Measurements from ENCODE around the gene ZNF473. TPM values are rescaled to one million over a fixed set of nuclear protein-coding genes. Genes with fewer than 3 reads are reported as not detected.
"Not testable (repeated sequence)": the region's sequence is repeated elsewhere in the genome, so short reads cannot be mapped to it uniquely, and the experiment has no call there.

Gene ZNF473
- total and polyA plus RNA-seq, 2 donors (not counting 1 experiment from before 2014, with no cell fraction given), result 5.0 to 6.4 TPM

- H3K27ac ChIP-seq (ENCODE audit: insufficient read depth, low read length); H3K79me2 ChIP-seq (ENCODE audit: control insufficient read depth, insufficient read depth, low read length); H4K20me1 ChIP-seq (ENCODE audit: control insufficient read depth, extremely low read depth, insufficient read depth, low read length); H3K9me3 ChIP-seq (ENCODE audit: control insufficient read depth, insufficient read depth, low read depth, low read length); H3K4me3 ChIP-seq (replicated peaks in 1 of 4; ENCODE audit: control extremely low read depth in 1 of 4, insufficient read depth in 1 of 4, low read depth in 3 of 4, low read length in 4 of 4); H3K27me3 ChIP-seq (ENCODE audit: control insufficient read depth, insufficient read depth, low read length); H3K4me1 ChIP-seq (ENCODE audit: control insufficient read depth, extremely low read depth, insufficient read depth, low read length); H2AFZ ChIP-seq (ENCODE audit: low read length); H3K4me2 ChIP-seq (ENCODE audit: extremely low read depth, insufficient read depth, low read length); DNase-seq (ENCODE audit: low read depth in 2 of 2); H3K36me3 ChIP-seq (ENCODE audit: control insufficient read depth, insufficient read depth, low read length); H3K9ac ChIP-seq (ENCODE audit: insufficient read depth, low read length): not testable (repeated sequence)
These were observed 58.6 kb downstream of the ZNF473 start for GRCh38 chr19:50084440-50084839.

- not testable (repeated sequence) for H4K20me1 ChIP-seq (ENCODE audit: control insufficient read depth, extremely low read depth, insufficient read depth, low read length); H2AFZ ChIP-seq (ENCODE audit: low read length); DNase-seq (ENCODE audit: low read depth in 2 of 2); H3K4me1 ChIP-seq (ENCODE audit: control insufficient read depth, extremely low read depth, insufficient read depth, low read length); H3K27me3 ChIP-seq (ENCODE audit: control insufficient read depth, insufficient read depth, low read length); H3K27ac ChIP-seq (ENCODE audit: insufficient read depth, low read length); H3K4me3 ChIP-seq (replicated peaks in 1 of 4; ENCODE audit: control extremely low read depth in 1 of 4, insufficient read depth in 1 of 4, low read depth in 3 of 4, low read length in 4 of 4); H3K9me3 ChIP-seq (ENCODE audit: control insufficient read depth, insufficient read depth, low read depth, low read length); H3K9ac ChIP-seq (ENCODE audit: insufficient read depth, low read length); H3K36me3 ChIP-seq (ENCODE audit: control insufficient read depth, insufficient read depth, low read length); H3K79me2 ChIP-seq (ENCODE audit: control insufficient read depth, insufficient read depth, low read length); H3K4me2 ChIP-seq (ENCODE audit: extremely low read depth, insufficient read depth, low read length)
These were observed 61.3 kb downstream of the ZNF473 start for GRCh38 chr19:50087153-50087552.

GRCh38 chr19:50090706-50091105, 64.9 kb downstream of the ZNF473 start:
- H4K20me1 ChIP-seq (ENCODE audit: control insufficient read depth, extremely low read depth, insufficient read depth, low read length); H3K79me2 ChIP-seq (ENCODE audit: control insufficient read depth, insufficient read depth, low read length); H3K27me3 ChIP-seq (ENCODE audit: control insufficient read depth, insufficient read depth, low read length); H3K9me3 ChIP-seq (ENCODE audit: control insufficient read depth, insufficient read depth, low read depth, low read length); DNase-seq (ENCODE audit: low read depth in 2 of 2); H3K9ac ChIP-seq (ENCODE audit: insufficient read depth, low read length); H3K27ac ChIP-seq (ENCODE audit: insufficient read depth, low read length); H3K36me3 ChIP-seq (ENCODE audit: control insufficient read depth, insufficient read depth, low read length); H3K4me2 ChIP-seq (ENCODE audit: extremely low read depth, insufficient read depth, low read length); H2AFZ ChIP-seq (ENCODE audit: low read length); H3K4me1 ChIP-seq (ENCODE audit: control insufficient read depth, extremely low read depth, insufficient read depth, low read length); H3K4me3 ChIP-seq (replicated peaks in 1 of 4; ENCODE audit: control extremely low read depth in 1 of 4, insufficient read depth in 1 of 4, low read depth in 3 of 4, low read length in 4 of 4): not testable (repeated sequence)

- H3K4me2 ChIP-seq (ENCODE audit: extremely low read depth, insufficient read depth, low read length); H3K79me2 ChIP-seq (ENCODE audit: control insufficient read depth, insufficient read depth, low read length); H3K4me3 ChIP-seq (replicated peaks in 1 of 4; ENCODE audit: control extremely low read depth in 1 of 4, insufficient read depth in 1 of 4, low read depth in 3 of 4, low read length in 4 of 4); H3K4me1 ChIP-seq (ENCODE audit: control insufficient read depth, extremely low read depth, insufficient read depth, low read length); H3K9ac ChIP-seq (ENCODE audit: insufficient read depth, low read length); H3K9me3 ChIP-seq (ENCODE audit: control insufficient read depth, insufficient read depth, low read depth, low read length); H3K27ac ChIP-seq (ENCODE audit: insufficient read depth, low read length); H2AFZ ChIP-seq (ENCODE audit: low read length); H3K27me3 ChIP-seq (ENCODE audit: control insufficient read depth, insufficient read depth, low read length); H4K20me1 ChIP-seq (ENCODE audit: control insufficient read depth, extremely low read depth, insufficient read depth, low read length); H3K36me3 ChIP-seq (ENCODE audit: control insufficient read depth, insufficient read depth, low read length); DNase-seq (ENCODE audit: low read depth in 2 of 2): not testable (repeated sequence)
These were observed 66.0 kb downstream of the ZNF473 start for GRCh38 chr19:50091786-50092185.

- H3K27me3 ChIP-seq (ENCODE audit: control insufficient read depth, insufficient read depth, low read length); H3K9me3 ChIP-seq (ENCODE audit: control insufficient read depth, insufficient read depth, low read depth, low read length); H3K36me3 ChIP-seq (ENCODE audit: control insufficient read depth, insufficient read depth, low read length); H4K20me1 ChIP-seq (ENCODE audit: control insufficient read depth, extremely low read depth, insufficient read depth, low read length); H3K4me1 ChIP-seq (ENCODE audit: control insufficient read depth, extremely low read depth, insufficient read depth, low read length); H3K4me3 ChIP-seq (replicated peaks in 1 of 4; ENCODE audit: control extremely low read depth in 1 of 4, insufficient read depth in 1 of 4, low read depth in 3 of 4, low read length in 4 of 4); H2AFZ ChIP-seq (ENCODE audit: low read length); H3K4me2 ChIP-seq (ENCODE audit: extremely low read depth, insufficient read depth, low read length); H3K27ac ChIP-seq (ENCODE audit: insufficient read depth, low read length); H3K79me2 ChIP-seq (ENCODE audit: control insufficient read depth, insufficient read depth, low read length); H3K9ac ChIP-seq (ENCODE audit: insufficient read depth, low read length); DNase-seq (ENCODE audit: low read depth in 2 of 2): not testable (repeated sequence)
These were observed 66.8 kb downstream of the ZNF473 start for GRCh38 chr19:50092597-50092996.

GRCh38 chr19:50097884-50098283, 72.1 kb downstream of the ZNF473 start:
- H3K27ac ChIP-seq (ENCODE audit: insufficient read depth, low read length); H4K20me1 ChIP-seq (ENCODE audit: control insufficient read depth, extremely low read depth, insufficient read depth, low read length); DNase-seq (ENCODE audit: low read depth in 2 of 2); H3K79me2 ChIP-seq (ENCODE audit: control insufficient read depth, insufficient read depth, low read length); H3K9me3 ChIP-seq (ENCODE audit: control insufficient read depth, insufficient read depth, low read depth, low read length); H3K4me2 ChIP-seq (ENCODE audit: extremely low read depth, insufficient read depth, low read length); H3K27me3 ChIP-seq (ENCODE audit: control insufficient read depth, insufficient read depth, low read length); H2AFZ ChIP-seq (ENCODE audit: low read length); H3K4me1 ChIP-seq (ENCODE audit: control insufficient read depth, extremely low read depth, insufficient read depth, low read length); H3K4me3 ChIP-seq (replicated peaks in 1 of 4; ENCODE audit: control extremely low read depth in 1 of 4, insufficient read depth in 1 of 4, low read depth in 3 of 4, low read length in 4 of 4); H3K36me3 ChIP-seq (ENCODE audit: control insufficient read depth, insufficient read depth, low read length); H3K9ac ChIP-seq (ENCODE audit: insufficient read depth, low read length): not testable (repeated sequence)

- H3K4me2 ChIP-seq (ENCODE audit: extremely low read depth, insufficient read depth, low read length); H3K27me3 ChIP-seq (ENCODE audit: control insufficient read depth, insufficient read depth, low read length); H3K4me3 ChIP-seq (replicated peaks in 1 of 4; ENCODE audit: control extremely low read depth in 1 of 4, insufficient read depth in 1 of 4, low read depth in 3 of 4, low read length in 4 of 4); H3K79me2 ChIP-seq (ENCODE audit: control insufficient read depth, insufficient read depth, low read length); H3K36me3 ChIP-seq (ENCODE audit: control insufficient read depth, insufficient read depth, low read length); DNase-seq (ENCODE audit: low read depth in 2 of 2); H2AFZ ChIP-seq (ENCODE audit: low read length); H4K20me1 ChIP-seq (ENCODE audit: control insufficient read depth, extremely low read depth, insufficient read depth, low read length); H3K9ac ChIP-seq (ENCODE audit: insufficient read depth, low read length); H3K9me3 ChIP-seq (ENCODE audit: control insufficient read depth, insufficient read depth, low read depth, low read length); H3K4me1 ChIP-seq (ENCODE audit: control insufficient read depth, extremely low read depth, insufficient read depth, low read length); H3K27ac ChIP-seq (ENCODE audit: insufficient read depth, low read length): not testable (repeated sequence)
These were observed 73.1 kb downstream of the ZNF473 start for GRCh38 chr19:50098892-50099291.
